AG08396 (cell line): ENCODE results near the gene POR.
"Not testable (repeated sequence)": the region's sequence is repeated elsewhere in the genome, so short reads cannot be mapped to it uniquely, and the experiment has no call there.

ENCODE experiments used
- DNase-seq: peaks from one replicate; pipeline ENCODE4 v3.0.0; 2012; ENCODE audit warnings: low spot score, mixed read lengths

Gene POR

DNA sequence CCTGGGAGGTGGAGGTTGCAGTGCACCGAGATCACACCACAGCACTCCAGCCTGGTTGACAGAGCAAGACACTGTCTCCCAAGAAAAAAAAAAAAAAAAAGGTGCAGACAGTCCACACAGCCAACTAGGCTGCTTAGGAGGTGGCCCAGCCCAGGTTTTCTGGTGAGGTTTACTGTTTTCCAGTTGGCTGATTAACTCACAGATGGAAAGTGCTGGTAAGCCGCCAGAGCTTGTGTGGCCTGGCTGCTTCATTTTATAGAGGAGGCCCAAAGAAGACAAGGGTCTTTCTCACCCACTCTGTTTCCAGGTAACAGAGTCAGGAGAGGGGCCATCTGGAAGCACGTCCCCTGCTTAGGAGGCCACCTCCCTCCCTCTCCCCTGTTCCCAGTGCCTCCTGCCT lies 29.9 kb upstream of the POR start:
- DNase-seq, result no peak

DNA sequence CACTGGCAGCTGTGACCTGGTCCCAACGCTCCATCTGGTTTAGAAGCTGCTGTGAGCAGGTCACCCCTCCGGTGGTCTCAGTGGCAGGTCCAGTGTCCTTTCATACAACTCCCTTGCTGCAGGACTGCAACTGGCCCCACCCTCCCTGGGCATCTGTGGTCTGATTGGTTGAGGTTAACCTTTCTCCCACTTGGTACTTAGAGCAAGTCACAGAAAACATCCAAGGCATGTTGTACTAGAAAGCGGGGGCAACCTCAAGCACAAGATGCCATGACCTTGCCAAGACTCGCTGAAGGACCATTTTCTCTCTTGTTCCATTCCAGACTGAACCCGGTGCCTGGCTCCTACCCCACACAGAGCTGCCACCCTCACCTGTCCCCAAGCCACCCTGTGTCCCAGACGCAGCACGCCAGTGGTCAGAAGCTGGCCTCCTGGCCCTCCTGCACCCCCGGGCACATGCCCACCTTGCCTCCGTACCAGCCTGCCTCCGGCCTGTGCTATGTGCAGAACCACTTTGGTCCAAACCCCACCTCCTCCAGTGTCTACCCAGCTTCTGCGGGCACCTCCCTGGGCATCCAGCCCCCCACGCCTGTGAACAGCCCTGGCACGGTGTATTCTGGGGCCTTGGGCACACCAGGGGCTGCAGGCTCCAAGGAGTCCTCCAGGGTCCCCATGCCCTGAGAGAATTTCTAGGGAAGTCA lies 27.1 kb upstream of the POR start:
- no peak for DNase-seq

DNA sequence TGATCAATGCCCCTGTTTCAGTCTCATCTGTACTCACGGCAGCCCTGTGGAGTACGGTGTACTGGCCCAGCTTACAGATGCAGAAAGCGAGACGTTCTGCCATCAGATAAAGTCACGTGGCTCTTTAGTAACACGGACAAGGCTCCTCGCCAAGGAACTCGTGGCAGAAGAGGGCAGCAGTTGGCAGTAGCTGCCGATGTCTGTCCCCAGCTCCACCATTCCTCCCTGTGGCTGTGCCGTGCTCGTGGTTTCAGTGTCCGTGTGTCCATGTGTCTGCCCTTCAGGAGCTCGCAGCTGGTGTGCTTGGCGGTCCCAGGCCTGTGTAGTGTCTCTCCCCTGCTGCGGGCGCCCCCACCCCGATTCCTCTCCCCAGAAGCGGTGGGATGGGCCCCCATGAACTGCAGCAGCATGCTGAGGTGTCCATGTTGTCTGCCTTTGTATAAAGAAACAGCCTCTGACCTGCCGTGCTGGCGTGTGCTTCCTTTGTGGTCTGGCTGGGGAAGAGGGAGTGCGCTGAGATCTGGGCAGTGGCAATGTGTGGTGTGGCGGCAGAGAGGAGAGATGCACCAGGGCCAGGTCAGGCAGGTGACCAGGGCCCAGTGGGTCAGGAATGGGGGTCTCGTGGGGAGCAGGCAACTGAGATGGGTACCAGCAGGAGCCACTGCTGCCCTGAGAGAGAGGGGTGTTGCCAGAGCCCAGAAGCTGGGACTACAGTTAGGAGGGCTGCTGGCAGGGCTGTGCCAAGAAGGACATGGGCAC lies 26.3 kb upstream of the POR start:
- no peak for DNase-seq

DNA sequence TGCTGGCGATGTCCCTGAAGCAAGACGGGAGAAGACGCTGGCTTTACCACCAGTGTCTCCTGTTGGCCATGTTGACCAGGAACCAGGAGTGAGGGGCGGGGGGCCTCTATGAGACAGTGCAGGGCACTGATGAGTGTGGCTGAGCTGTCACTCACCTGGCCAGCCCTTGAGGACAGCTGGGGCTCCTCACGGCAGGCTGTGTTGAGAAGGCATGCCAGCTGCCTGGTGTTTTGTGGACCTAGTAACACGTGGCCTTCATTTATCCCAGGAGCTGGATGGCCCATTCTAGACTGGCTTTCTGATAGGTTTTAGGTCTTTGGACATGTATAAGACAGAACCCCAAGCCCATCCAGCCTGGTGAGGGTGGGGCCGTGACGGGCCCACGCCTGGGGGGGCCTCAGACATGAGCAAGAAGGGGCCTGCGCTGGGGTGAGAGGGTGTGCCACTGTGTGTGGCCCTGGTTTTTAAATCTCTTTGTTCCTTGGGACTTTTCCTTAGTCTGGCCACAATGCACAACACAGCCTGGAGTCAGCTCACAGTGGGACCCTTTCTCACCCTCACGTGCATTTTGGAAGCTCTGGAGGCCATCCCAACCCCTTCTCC lies 25.6 kb upstream of the POR start:
- DNase-seq, result no peak

DNA sequence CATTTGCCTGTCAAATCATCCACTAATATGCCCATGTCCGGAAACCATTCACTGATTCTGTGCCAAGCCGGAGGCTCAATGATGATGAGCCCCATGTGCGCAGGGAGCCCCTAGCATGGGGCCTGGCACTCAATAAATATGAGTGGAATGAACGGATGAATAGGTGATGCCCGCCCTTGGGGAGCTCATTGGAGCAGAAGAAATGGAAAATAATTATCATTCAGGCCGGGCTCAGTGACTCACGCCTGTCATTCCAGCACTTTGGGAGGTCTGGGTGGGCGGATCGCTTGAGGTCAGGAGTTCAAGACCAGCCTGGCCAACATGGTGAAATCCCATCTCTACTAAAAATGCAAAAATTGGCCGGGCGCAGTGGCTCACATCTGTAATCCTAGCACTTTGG lies 25.1 kb upstream of the POR start:
- no peak for DNase-seq

DNA sequence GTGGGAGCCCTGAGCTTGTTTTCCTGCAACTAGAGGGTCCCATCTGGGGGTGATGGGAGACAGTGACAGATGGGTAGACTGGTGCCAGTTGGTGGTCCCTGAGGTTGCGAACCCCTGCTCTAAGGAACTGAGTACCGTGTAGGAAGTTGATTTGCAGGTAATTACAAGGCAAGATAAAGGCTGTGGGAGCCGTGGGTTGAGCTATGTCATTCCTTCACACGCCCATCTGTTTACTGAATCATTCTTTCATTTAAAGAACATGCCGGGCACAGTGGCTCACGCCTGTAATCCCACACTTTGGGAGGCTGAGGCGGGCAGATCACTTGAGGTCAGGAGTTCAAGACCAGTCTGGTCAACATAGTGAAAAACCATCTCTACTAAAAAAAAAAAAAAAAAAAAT lies 23.7 kb upstream of the POR start:
- not testable (repeated sequence) for DNase-seq

DNA sequence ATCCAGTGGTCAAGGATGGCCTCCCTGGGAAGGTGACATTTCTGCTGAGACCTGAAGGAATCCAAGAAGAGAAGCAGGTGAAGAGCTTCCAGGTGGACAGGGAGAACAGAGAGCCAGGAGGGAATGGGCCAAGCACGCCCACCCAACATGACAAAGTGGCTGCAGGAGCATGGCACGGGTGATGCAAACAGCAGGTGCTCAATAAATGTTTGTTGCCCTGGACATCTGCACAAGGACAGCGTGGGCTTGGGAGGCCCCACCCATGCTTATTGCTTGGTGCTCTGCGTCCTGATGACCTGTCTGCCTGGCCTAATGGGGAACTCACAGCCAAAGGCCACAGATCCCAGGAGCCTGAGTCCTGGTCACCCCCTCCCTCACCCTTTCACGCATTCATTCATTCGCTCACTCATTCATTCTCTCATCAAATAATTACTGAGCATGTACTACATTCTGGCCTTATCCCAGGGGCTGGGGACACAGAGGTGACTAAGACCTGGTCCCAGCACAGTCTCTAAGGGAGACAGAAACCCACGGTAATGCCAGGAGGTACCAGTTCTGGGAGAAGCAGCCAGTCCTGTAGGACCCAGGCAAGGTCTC lies 23.0 kb upstream of the POR start:
- DNase-seq, result no peak

DNA sequence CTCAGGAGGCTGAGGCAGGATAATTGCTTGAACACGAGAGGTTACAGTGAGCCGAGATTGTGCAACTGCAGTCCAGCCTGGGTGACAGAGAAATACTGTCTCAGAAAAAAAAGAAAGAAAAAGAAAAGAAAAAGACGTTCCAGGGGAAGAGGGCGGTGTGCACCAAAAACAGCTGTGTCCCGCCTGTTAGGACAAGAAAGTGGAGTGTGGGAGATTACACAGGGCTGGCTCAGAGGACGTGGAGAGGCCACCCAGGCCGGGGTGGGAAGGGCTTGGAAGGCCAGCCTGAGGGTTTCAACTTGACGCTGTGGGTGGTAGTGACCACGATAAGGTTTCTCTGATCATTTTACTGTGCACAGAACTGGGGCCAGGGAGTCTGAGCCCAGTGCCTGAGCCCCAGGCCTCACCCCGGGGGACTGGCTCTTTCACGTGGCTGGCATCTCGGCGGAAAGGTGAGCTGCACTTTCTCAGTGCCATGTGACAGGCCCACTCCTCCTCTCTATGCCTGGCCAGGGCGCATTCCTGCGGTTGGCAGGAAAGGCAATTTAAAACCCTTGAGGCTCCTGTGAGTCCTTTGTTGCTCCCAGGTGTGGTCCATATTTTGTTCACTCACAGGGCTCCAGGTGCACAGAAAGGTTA lies 22.2 kb upstream of the POR start:
- peak; percentile 38 for DNase-seq

DNA sequence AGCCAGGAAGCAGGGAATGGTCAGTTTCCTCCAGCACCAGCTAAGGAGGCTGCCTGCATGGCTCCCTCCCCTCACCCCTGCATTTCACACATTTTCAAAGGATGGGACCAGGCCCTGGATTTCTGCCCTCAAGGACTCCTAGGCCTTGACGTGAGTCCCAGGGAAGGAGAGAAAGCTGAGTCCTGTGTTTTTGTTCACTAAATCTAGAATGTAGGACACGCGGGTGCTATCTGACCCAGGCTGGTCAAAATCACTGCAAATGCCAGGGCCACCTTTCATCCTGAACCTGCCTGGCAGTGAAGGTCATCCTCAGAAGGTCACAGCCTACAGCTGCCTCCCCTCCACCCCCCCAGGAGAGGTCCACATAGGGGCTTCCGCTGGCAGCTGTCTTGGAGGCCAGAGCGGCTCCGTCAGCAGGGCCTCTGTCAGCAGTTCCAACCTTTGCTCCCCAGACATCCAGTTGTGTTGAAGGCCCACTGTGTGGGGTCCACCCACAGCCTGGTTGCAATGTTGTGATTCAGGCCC lies 18.1 kb upstream of the POR start:
- no peak for DNase-seq

DNA sequence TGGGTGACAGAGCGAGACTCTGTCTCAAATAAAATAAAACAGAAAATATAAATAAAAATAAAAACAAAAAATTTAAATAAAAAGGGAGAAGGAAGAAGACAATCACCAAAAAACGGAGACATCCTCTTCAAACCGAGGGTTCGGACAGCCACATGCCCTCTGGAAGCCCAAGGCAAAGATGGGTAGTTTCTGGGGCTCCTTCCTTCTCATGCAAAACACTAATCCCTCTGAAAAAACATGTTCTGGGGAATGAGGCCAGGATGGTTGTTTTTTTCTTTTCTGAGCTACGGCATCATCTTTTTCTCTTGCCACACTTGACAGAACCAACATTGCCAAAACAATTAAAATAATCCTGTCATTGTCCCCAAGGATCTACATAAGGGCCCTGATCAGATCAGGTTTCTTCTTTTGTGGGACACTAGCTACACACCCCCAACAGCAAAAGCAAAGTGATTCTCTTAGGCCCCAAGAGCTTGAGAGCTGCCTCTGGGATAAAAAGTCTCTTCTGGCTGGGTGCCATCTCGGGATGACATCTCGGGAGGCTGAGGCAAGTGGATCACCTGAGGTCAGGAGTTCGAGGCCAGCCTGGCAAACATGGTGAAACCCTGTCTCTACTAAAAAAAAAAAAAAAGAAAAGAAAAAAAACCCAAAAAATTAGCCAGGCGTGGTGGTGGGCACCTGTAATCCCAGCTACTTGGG lies 14.2 kb upstream of the POR start:
- DNase-seq, result no peak

DNA sequence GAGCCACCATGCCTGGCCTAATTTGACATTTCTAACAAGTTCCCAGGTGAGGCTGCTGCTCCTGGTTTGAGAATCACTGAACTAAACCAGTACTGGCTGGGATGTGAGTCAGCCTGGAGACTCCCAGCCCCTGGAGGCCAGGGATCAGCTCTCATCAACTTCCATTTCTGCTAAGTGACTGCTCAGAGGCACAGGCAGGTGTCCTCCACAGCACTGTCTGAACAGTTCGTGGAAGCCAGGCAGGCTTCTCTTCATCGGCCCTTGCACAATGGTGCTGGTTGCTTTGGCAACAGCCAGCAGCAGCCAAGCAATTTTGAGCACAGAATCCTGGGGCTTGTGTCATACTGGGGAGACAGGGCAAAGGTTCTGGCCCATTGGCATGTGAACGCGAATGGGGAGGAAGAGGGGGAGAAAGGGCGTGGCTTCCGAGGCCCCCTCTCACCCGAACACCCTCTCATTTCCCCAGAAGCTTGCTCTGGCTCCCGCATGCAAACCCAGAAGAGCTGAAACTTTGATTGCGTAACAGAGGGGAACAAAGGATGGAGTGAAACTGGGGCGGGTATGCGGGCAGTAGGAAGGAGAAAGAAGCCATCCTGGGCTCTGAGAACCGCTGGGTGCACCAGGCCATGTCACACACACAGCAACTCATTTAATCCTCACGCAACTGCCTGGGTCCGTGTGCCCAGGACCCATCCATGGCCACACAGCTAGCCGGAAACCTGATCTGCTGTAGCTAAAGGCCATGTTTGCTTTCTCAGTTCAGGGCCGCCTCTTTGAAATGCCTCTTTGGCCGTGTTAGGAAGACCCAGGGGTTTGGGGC lies 9.0 kb upstream of the POR start:
- DNase-seq, result peak; percentile 69

DNA sequence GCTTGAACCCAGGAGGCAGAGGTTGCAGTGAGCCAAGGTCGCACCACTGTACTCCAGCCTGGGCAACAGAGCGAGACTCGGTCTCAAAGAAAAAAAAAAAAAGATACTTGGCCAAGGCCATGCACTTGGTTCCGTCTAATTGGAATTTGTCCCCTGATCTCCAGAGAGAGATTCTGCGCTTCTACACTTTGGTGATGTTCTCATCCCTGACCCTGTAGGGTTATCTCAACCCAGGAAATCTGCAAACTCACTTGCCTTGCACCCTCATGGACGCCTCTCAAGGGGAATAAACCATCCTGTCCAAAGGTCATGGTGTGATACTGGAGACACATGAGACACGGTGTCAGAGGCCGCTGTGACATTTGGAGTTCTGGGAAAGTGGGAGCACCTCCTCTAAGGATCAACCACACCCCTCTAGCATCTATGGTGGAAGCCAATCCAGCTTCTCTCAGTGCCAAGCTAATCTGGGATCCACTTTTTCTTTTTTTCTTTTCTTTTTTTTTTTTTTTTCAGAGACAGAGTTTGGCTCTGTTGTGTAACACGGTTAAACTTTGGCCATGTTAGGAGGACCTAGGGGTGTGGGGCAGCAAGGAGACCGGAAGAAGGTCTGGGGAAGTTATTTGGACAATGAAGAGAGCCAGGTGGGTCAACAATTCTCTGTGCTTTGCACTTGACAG lies 7.8 kb upstream of the POR start:
- DNase-seq, result no peak

DNA sequence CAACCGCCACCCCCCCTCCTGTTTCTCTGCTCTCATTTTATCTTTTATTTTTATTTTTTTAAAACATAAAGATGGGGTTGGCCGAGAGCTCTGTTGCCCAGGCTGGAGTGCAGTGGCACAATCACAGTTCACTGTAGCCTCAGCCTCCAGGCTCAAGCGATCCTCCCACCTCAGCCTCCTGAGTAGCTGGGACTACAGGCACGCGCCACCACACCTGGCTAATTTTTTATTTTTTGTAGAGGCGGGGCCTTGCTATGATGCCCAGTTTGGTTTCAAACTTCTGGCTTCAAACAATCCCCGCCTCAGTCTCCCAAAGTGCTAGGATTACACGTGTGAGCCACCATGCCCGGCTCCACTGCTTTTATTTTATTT lies 7.3 kb upstream of the POR start:
- not testable (repeated sequence) for DNase-seq

DNA sequence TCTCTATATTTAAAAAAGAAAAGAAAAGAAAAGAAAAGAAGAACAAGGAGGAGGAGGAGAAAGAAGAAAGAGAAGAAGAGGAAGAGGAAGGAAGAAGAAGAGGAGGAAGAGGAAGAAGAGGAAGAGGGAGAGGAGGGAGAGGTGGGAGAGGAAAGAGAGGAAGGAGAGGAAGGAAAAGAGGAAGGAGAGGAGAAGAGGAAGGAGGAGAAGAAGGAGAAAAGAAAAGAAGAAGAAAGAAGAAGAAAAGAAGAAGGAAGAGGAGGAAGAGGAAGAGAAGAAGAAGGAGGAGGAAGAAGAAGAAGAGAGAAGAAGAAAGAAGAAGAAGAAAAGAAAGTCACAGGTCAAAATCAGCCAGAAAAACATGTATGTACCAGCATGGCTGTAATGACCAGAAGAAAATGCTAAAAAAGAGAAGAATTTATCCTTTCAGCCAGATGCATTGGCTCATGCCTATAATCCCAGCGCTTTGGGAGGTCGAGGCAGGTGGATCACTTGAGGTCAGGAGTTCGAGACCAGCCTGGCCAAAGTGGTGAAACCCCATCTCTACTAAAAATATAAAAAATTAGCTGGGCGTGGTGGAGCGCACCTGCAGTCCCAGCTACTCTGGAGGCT lies 5.3 kb upstream of the POR start:
- no peak for DNase-seq

DNA sequence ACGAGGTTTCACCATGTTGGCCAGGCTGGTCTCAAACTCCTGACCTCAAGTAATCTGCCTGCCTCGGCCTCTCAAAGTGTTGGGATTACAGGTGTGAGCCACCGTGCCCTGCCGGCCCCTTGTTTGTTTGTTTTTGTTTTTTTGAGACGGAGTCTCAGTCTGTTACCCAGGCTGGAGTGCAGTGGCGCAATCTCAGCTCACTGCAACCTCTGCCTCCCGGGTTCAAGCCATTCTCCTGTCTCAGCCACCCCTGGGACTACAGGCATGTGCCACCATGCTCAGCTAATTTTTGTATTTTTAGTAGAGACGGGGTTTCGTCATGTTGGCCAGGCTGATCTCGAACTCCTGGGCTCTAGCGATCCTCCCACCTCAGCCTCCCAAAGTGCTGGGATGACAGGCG lies 3.8 kb upstream of the POR start:
- not testable (repeated sequence) for DNase-seq

DNA sequence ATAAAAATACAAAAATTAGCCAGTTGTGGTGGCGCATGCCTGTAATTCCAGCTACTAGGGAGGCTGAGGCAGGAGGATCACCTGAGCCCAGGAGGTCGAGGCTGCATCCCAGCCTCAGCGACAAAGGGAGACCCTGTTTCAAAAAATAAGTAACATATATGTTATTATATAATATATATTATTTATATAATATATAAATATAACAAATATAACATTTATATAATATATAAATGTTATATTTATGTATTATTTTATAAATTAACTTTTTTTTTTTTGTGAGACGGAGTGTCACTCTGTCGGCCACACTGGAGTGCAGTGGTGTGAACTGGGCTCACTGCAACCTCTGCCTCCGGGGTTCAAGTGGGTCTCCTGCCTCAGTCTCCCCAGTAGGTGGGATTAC lies 1.5 kb upstream of the POR start:
- DNase-seq, result no peak

DNA sequence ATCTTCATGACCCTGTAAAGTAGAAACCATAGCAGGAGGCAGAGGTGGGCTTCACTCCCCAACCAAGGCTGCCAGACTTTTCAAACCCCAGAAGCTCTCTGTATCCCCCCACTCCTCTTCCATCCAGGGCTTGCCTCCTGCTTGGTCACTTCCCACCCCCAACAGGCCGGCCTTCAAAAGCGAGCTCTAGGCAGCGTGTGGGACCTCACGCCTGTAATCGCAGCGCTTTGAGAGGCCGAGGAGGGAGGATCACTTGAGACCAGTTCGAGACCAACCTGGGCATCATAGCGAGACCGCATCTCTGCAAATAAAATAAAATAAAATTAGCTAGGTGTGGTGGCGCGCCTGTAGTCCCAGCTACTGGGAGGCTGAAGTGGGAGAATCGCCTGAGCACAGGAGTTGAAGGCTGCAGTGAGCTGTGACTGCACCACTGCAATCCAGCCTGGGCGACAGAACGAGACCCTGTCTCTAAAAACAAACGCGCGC lies 743 bp upstream of the POR start:
- DNase-seq, result no peak

DNA sequence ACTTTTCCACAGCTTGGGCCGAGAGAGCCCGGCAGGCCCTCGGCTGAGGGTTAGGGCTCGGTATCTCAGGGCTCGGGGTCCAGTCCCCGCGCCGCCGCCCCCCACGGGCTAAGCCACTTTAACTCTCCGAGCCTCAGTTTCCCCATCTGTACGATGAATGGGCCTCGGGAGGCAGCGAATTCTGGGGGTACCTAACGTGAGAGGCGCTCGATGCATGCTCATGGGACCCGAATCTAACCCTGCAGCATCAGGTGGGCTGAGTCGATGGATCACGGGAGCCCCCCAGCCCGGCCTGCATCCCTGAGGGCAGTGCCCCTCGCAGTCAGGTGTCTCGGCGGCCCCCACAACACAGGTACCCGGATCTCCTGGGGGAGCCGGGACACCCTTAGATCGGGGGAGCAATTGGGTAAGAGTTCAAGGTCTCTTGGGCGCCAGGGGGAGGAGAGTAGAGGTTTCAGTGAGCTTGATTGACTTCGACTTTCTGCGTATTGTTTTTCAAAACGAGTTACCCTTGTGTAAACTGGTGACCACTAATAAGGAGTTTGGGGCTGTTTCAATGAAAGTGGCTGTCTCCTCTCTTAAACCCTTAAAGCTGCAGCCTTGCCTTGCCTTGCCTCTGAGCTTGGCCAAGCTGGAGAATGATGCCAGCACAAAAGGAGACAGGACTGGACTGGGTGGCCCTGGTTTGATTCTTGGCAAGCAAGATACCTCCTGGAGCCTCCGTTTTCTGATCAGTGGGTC lies 631 bp downstream of the POR start:
- DNase-seq, result peak; percentile 23

DNA sequence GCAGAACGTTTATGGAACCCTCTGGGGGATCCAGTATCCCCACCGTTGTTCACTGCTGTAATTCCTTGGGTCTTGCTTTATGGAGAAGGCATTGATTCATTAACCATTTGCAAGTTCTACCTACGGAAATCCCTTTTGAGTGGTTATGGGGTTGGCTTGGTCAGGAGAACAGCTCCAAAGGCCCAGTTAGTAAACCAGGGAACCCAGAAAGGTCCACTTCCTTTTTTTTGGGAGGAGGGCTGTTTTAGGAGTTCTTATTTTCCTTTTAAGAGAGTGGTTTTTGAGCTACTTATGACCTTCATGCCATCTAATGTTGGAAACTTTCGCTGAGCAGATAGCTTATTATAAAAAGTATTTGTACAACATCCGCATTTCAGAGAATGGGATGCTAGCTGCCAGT lies 1.3 kb downstream of the POR start:
- DNase-seq, result no peak
